Muscle of leg (tissue), 11 donors: ENCODE results near the gene POP4. TPM values are rescaled to one million over a fixed set of nuclear protein-coding genes. Genes with fewer than 3 reads are reported as not detected.

Source experiments
- DNase-seq: peaks from one replicate; pipeline ENCODE4 v3.0.0; 2013
- H3K27ac ChIP-seq: one replicate; pipeline ENCODE4 v1.5.1; 2013; ENCODE audit warnings: mild to moderate bottlenecking, low read length, control low read depth
- H3K27me3 ChIP-seq: one replicate; pipeline ENCODE4 v1.6.1; 2013; ENCODE audit warnings: low read length; ENCODE audit not compliant: control insufficient read depth, insufficient read depth
- H3K36me3 ChIP-seq: one replicate; pipeline ENCODE4 v1.6.1; 2013; ENCODE audit warnings: low read length; ENCODE audit not compliant: control insufficient read depth, insufficient read depth
- H3K4me1 ChIP-seq: one replicate; pipeline ENCODE4 v1.6.1; 2013; ENCODE audit warnings: low read length; ENCODE audit not compliant: control insufficient read depth, insufficient read depth
- H3K4me3 ChIP-seq: one replicate; pipeline ENCODE4 v1.5.1; 2013; ENCODE audit warnings: low read length, control low read depth
- H3K9me3 ChIP-seq: replicated peaks from 2 replicates; pipeline ENCODE4 v1.6.1; 2013; ENCODE audit warnings: low read depth, low read length; ENCODE audit not compliant: control insufficient read depth
- WGBS: methylation state at CpG from one replicate; pipeline ENCODE4 v1.1.5; 2013; ENCODE audit warnings: missing lambda C conversion rate; ENCODE audit not compliant: insufficient coverage; 5-methylcytosine and 5-hydroxymethylcytosine counted together
- polyA plus RNA-seq, 8 donors: library from polyadenylated mRNA; unstranded; fragments of 120-200 nt; gene quantifications; one replicate each; pipeline versions ENCODE4 v1.2.1 to v1.2.3, GENCODE V29; 2013; ENCODE audit warnings: inconsistent platforms in 1 of 8, low replicate concordance in 1 of 8; ENCODE audit not compliant: insufficient read length in 8 of 8, insufficient read depth in 1 of 8
- total RNA-seq: library from RNA; stranded (reverse); fragments of 120-200 nt; gene quantifications from one replicate; pipeline ENCODE4 v1.2.4, GENCODE V29; 2013

The POP4 gene
- total and polyA plus RNA-seq, 9 donors: 40.1 to 62.7 (median 42.6) TPM

GRCh38 chr19:29658221-29658991, 52.3 kb downstream of the POP4 start:
- H3K4me1 ChIP-seq: peaks cover 13% of the 10 kb centered on the region
- WGBS: 70% methylated on average over 2 of the region's 5 CpGs
- no peak for DNase-seq
- H3K27ac ChIP-seq: no peak overlapping the region
- H3K4me3 ChIP-seq: no peak overlapping the region
- H3K36me3 ChIP-seq: no peaks in the 10 kb centered on the region
- H3K9me3 ChIP-seq: no peaks in the 10 kb centered on the region
- H3K27me3 ChIP-seq: peaks cover 2% of the 10 kb centered on the region

GRCh38 chr19:29660835-29661234, 54.8 kb downstream of the POP4 start:
- H3K36me3 ChIP-seq: no peaks in the 10 kb centered on the region
- no peaks in the 10 kb centered on the region for H3K27me3 ChIP-seq
- H3K9me3 ChIP-seq: no peaks in the 10 kb centered on the region
- no peak overlapping the region for H3K4me3 ChIP-seq
- no peak for DNase-seq
- no peak overlapping the region for H3K27ac ChIP-seq
- 80% methylated on average over 1 of the region's 10 CpGs for WGBS
- peaks cover 28% of the 10 kb centered on the region for H3K4me1 ChIP-seq

GRCh38 chr19:29662278-29662603, 56.2 kb downstream of the POP4 start:
- no peak overlapping the region for H3K4me3 ChIP-seq

GRCh38 chr19:29662604-29663404, 56.7 kb downstream of the POP4 start:
- Histone ChIP-seq H3K27me3 (peaks cover 9% of the 10 kb centered on the region), H3K4me1 (peaks cover 46% of the 10 kb centered on the region), H3K9me3 (no peaks in the 10 kb centered on the region), H3K27ac (peak overlapping the region; percentile 88), H3K4me3 (no peak overlapping the region), H3K36me3 (no peaks in the 10 kb centered on the region)
- WGBS: 36% methylated on average over 12 of the region's 17 CpGs
- peak; percentile 95 for DNase-seq

More at GRCh38 chr19:29662278-29662603, 56.2 kb downstream of the POP4 start:
- no peak for DNase-seq
- no peaks in the 10 kb centered on the region for H3K9me3 ChIP-seq
- WGBS: 40% methylated on average over 1 of the region's 1 CpG
- H3K4me1 ChIP-seq: peaks cover 43% of the 10 kb centered on the region
- peak overlapping the region; percentile 88 for H3K27ac ChIP-seq
- H3K36me3 ChIP-seq: no peaks in the 10 kb centered on the region
- peaks cover 8% of the 10 kb centered on the region for H3K27me3 ChIP-seq

GRCh38 chr19:29663861-29664752, 58.0 kb downstream of the POP4 start:
- Histone ChIP-seq H3K27me3 (peaks cover 12% of the 10 kb centered on the region), H3K4me3 (no peak overlapping the region), H3K4me1 (peaks cover 49% of the 10 kb centered on the region), H3K36me3 (peaks cover under 1% of the 10 kb centered on the region), H3K9me3 (no peaks in the 10 kb centered on the region), H3K27ac (no peak overlapping the region)
- DNase-seq: no peak
- 84% methylated on average over 16 of the region's 19 CpGs for WGBS

GRCh38 chr19:29664753-29665214, 58.7 kb downstream of the POP4 start:
- H3K4me1 ChIP-seq: peaks cover 51% of the 10 kb centered on the region

GRCh38 chr19:29665215-29665825, 59.2 kb downstream of the POP4 start, which contains the start of gene PLEKHF1:
TSS of gene PLEKHF1 (plus strand) at chr19:29665461. CDS start at chr19:29673840, 8,379 bp downstream.
- Histone ChIP-seq H3K4me1 (peaks cover 51% of the 10 kb centered on the region), H3K27me3 (peaks cover 12% of the 10 kb centered on the region), H3K4me3 (peak within 1 kb of the TSS; percentile 60), H3K27ac (peak within 1 kb of the TSS; percentile 92), H3K9me3 (no peaks in the 10 kb centered on the region), H3K36me3 (peaks cover 4% of the 10 kb centered on the region)
- peak; percentile 94 for DNase-seq
- WGBS: under 1% methylated on average over 75 of the region's 75 CpGs

More at GRCh38 chr19:29664753-29665214, 58.7 kb downstream of the POP4 start:
- H3K9me3 ChIP-seq: no peaks in the 10 kb centered on the region
- no peak overlapping the region for H3K27ac ChIP-seq
- H3K27me3 ChIP-seq: peaks cover 12% of the 10 kb centered on the region
- peak overlapping the region; percentile 48 for H3K4me3 ChIP-seq
- DNase-seq: no peak
- WGBS: 13% methylated on average over 7 of the region's 22 CpGs
- H3K36me3 ChIP-seq: peaks cover 4% of the 10 kb centered on the region

GRCh38 chr19:29665826-29666577, 59.9 kb downstream of the POP4 start:
- H3K4me3 ChIP-seq: peak overlapping the region; percentile 60
- peak overlapping the region; percentile 92 for H3K27ac ChIP-seq
- 1% methylated on average over 23 of the region's 30 CpGs for WGBS
- no peaks in the 10 kb centered on the region for H3K9me3 ChIP-seq
- peaks cover 51% of the 10 kb centered on the region for H3K4me1 ChIP-seq
- peaks cover 4% of the 10 kb centered on the region for H3K36me3 ChIP-seq
- H3K27me3 ChIP-seq: peaks cover 12% of the 10 kb centered on the region
- DNase-seq: peak; percentile 79
